Upper lobe of right lung (tissue), 1 donor: ENCODE measurements around the gene ZCCHC17. TPM values are rescaled to one million over a fixed set of nuclear protein-coding genes. Genes with fewer than 3 reads are reported as not detected.

ENCODE experiments used
- ATAC-seq: fragments of 200-7000 bp; cut with Tn5 transposase; one replicate; pipeline ENCODE4 v1.9.1; 2020; ENCODE audit warnings: mild to moderate bottlenecking, moderate library complexity
- DNase-seq: peaks from one replicate; pipeline ENCODE4 v3.0.0-alpha.2; 2020
- H3K27ac ChIP-seq: fragments of 200-600 bp; one replicate; pipeline ENCODE4 v1.8.0; 2022
- H3K27me3 ChIP-seq: fragments of 200-600 bp; one replicate; pipeline ENCODE4 v1.8.0; 2022; ENCODE audit warnings: mild to moderate bottlenecking
- H3K36me3 ChIP-seq: fragments of 200-600 bp; one replicate; pipeline ENCODE4 v1.8.0; 2022
- H3K4me1 ChIP-seq: fragments of 200-600 bp; one replicate; pipeline ENCODE4 v1.8.0; 2022
- H3K4me3 ChIP-seq: fragments of 200-600 bp; one replicate; pipeline ENCODE4 v1.8.0; 2022; ENCODE audit warnings: mild to moderate bottlenecking
- H3K9me3 ChIP-seq: fragments of 200-600 bp; one replicate; pipeline ENCODE4 v1.8.0; 2022
- CTCF ChIP-seq: fragments of 200-600 bp; IDR thresholded peaks from one replicate; pipeline ENCODE4 v1.8.0; 2022; ENCODE audit warnings: antibody characterized with exemption
- intact Hi-C: fragments of 100-400 bp; cut with DNase I; formaldehyde crosslinking; loops from one replicate; pipeline ENCODE4 v1.11.0; 2022
- total RNA-seq: library from RNA; stranded (reverse); fragmentation: NEBNext Ultra II Directional; extraction: Animal tissue kit (Norgen Biotek cat#: 25700); gene quantifications from one replicate; pipeline ENCODE4 v1.2.1, GENCODE V29; 2021
- donor health status: DM: no; HTN: yes; CAD: no; lungs with severe emphysema.

ZCCHC17 gene
- total RNA-seq, 1 donor from 2014 or later = 16.0 TPM

GRCh38 chr1:31297277-31298247, 730 bp downstream of the ZCCHC17 start:
- H3K9me3 ChIP-seq = no peaks in the 10 kb centered on the region
- no peak for DNase-seq
- peaks cover 22% of the 10 kb centered on the region for H3K36me3 ChIP-seq
- ATAC-seq = no peak
- peaks cover 16% of the 10 kb centered on the region for H3K4me1 ChIP-seq
- H3K27ac ChIP-seq = peak overlapping the region; percentile 95
- TF ChIP-seq CTCF = no peak
- H3K27me3 ChIP-seq = no peaks in the 10 kb centered on the region
- H3K4me3 ChIP-seq = peak overlapping the region; percentile 99
- intact Hi-C loops = no loop called here

GRCh38 chr1:31299365-31299764, 2.5 kb downstream of the ZCCHC17 start:
- no peak for TF ChIP-seq CTCF
- ATAC-seq (no peak), DNase-seq (no peak)
- H3K27ac ChIP-seq = no peak overlapping the region
- H3K9me3 ChIP-seq = no peaks in the 10 kb centered on the region
- H3K36me3 ChIP-seq = peaks cover 7% of the 10 kb centered on the region
- intact Hi-C loops = no loop called here
- no peak overlapping the region for H3K4me3 ChIP-seq
- no peaks in the 10 kb centered on the region for H3K27me3 ChIP-seq
- peaks cover 16% of the 10 kb centered on the region for H3K4me1 ChIP-seq

GRCh38 chr1:31300193-31300592, 3.4 kb downstream of the ZCCHC17 start:
- DNase-seq (no peak), ATAC-seq (no peak)
- intact Hi-C loops = no loop called here
- TF ChIP-seq CTCF = no peak
- H3K4me1 ChIP-seq = peaks cover 16% of the 10 kb centered on the region
- H3K9me3 ChIP-seq = no peaks in the 10 kb centered on the region
- no peak overlapping the region for H3K4me3 ChIP-seq
- H3K27me3 ChIP-seq = no peaks in the 10 kb centered on the region
- H3K27ac ChIP-seq = no peak overlapping the region
- H3K36me3 ChIP-seq = peaks cover 7% of the 10 kb centered on the region

- Histone ChIP-seq H3K27ac (no peak overlapping the region), H3K36me3 (peaks cover 7% of the 10 kb centered on the region), H3K9me3 (no peaks in the 10 kb centered on the region), H3K4me1 (peaks cover 5% of the 10 kb centered on the region), H3K4me3 (no peak overlapping the region), H3K27me3 (no peaks in the 10 kb centered on the region)
- DNase-seq (no peak), ATAC-seq (no peak)
- TF ChIP-seq CTCF = no peak
- intact Hi-C loops = no loop called here
Observed at GRCh38 chr1:31302709-31303441, 6.0 kb downstream of the ZCCHC17 start.

GRCh38 chr1:31306278-31306677, 9.4 kb downstream of the ZCCHC17 start:
- Histone ChIP-seq H3K9me3 (no peaks in the 10 kb centered on the region), H3K4me3 (no peak overlapping the region), H3K27me3 (no peaks in the 10 kb centered on the region), H3K36me3 (peaks cover 22% of the 10 kb centered on the region), H3K4me1 (no peaks in the 10 kb centered on the region), H3K27ac (no peak overlapping the region)
- no peak for DNase-seq
- intact Hi-C loops = no loop called here
- ATAC-seq = no peak
- no peak for TF ChIP-seq CTCF
